Pulmonary artery endothelial cell (primary cell): ENCODE measurements around the gene ANKRD24. TPM values are rescaled to one million over a fixed set of nuclear protein-coding genes. Genes with fewer than 3 reads are reported as not detected.
"Not testable (repeated sequence)": the region's sequence is repeated elsewhere in the genome, so short reads cannot be mapped to it uniquely, and the experiment has no call there.

Experiments
- DNase-seq: peaks from one replicate; pipeline ENCODE4 v3.0.0-alpha.2; 2011; ENCODE audit warnings: low read depth, low spot score
- total RNA-seq: library from RNA; depleted of rRNA; stranded (reverse); fragments of >200 nt; gene quantifications from 2 replicates; pipeline ENCODE4 v1.2.3, GENCODE V29; 2014

ANKRD24 gene
- total RNA-seq: 0.07 and 0.28 TPM in 2 replicates

DNA sequence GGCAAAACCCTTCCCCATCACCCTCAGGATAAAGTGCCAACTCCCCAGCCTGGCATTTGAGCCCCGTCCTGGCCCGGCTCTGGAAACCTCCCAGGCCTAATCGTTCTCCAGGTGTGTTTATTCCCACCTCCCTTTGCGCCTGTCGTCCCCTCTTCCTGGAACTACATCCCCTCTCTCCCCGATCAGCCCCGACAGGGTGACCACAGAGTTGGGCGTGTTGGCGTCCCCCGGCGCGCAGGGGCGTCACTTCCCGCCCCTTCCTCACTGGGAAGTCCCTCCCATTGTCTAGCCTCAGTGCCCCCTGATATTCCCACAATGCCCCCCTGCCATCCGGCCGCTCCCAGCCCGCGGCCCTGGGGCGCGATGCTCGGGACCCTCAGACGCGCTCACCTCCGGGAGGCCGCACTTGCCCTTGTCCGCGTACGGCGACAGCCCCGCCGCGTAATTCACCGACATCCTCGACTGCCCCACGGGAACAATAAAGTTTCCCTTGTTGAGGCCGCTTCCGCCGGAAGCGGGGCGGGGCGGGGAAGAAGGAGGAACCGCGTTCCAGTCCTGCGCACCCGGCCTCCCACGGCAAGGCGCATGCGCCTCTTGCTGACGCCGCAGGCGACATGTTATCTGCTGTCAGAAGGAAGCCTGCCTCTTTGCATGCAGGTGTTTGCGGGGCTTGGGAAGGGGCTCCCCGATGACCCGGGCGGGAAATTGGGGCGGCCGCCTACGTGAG is at the start of gene ANKRD24, which contains the start of gene SIRT6:
Gene ANKRD24, plus strand, starts transcription at position 606 of the 727 bp plus-strand sequence. CDS start 3,737 bp downstream, outside the sequence.
Gene SIRT6, minus strand, starts transcription at position 480 of the 727 bp plus-strand sequence. Its CDS starts 24 bp downstream, at position 456.
- DNase-seq: peak; percentile 83

DNA sequence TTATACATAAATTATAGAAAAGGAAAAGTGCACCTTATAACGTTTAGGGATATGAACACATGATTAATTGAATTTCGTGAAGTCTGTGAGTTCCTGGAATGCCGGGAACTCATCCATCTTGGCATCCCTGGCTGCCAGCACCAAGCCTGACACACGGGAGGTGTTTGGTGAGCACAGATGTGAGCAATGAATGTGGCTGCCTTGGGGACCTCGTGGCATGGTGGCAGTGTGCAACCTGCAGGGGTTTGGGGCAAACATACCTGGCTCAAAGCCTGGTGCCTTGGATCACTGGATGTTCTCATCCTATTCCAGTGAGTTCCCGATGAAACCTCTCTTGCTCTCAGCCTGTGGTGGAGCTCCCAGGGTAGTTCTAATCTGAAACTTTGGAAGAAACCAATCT is 48.1 kb upstream of the ANKRD24 start:
- DNase-seq: no peak

DNA sequence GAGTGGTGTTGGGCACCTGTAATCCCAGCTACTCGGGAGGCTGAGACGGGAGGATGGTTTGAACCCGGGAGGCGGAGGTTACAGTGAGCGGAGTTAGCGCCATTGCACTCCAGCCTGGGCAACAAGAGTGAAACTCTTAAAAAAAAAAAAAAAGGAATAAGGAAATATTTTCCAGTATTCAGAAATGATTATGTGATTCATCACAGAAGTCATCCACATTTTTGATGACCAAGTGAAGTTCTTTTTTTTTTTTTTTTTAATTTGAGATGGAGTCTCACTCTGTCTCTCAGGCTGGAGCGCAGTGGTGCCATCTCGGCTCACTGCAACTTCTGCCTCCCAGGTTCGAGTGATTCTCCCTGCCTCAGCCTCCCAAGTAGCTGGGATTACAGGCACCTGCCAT is 47.1 kb upstream of the ANKRD24 start:
- DNase-seq: not testable (repeated sequence)

DNA sequence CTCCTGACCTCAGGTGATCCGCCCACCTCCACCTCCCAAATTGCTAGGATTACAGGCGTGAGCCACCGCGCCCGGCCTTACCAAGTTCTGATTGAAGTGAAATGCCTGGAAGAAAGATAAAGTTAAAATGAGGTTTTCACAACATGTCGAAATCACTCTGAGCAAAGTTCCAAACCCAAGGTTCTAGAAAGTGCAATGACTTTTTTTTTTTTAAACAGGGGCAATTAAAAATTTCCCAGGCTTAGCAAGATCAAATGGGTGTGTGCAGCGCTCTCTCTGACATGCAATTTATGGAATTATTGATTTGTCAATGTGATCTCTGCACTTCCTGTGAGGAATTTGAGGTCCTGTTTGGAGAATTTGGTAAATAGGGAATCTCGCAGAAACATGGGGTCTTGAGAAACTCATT is 45.8 kb upstream of the ANKRD24 start:
- no peak for DNase-seq

- DNase-seq: no peak
Observed at GRCh38 chr19:4138445-4138844, 44.0 kb upstream of the ANKRD24 start.

- DNase-seq: no peak
Observed at GRCh38 chr19:4139614-4140236, 42.8 kb upstream of the ANKRD24 start.

- peak; percentile 17 for DNase-seq
Observed at GRCh38 chr19:4140237-4140711, 42.2 kb upstream of the ANKRD24 start.

GRCh38 chr19:4142916-4143315 is 39.6 kb upstream of the ANKRD24 start:
- DNase-seq: not testable (repeated sequence)

- DNase-seq: no peak
Observed at GRCh38 chr19:4144666-4145249, 37.7 kb upstream of the ANKRD24 start.

DNA sequence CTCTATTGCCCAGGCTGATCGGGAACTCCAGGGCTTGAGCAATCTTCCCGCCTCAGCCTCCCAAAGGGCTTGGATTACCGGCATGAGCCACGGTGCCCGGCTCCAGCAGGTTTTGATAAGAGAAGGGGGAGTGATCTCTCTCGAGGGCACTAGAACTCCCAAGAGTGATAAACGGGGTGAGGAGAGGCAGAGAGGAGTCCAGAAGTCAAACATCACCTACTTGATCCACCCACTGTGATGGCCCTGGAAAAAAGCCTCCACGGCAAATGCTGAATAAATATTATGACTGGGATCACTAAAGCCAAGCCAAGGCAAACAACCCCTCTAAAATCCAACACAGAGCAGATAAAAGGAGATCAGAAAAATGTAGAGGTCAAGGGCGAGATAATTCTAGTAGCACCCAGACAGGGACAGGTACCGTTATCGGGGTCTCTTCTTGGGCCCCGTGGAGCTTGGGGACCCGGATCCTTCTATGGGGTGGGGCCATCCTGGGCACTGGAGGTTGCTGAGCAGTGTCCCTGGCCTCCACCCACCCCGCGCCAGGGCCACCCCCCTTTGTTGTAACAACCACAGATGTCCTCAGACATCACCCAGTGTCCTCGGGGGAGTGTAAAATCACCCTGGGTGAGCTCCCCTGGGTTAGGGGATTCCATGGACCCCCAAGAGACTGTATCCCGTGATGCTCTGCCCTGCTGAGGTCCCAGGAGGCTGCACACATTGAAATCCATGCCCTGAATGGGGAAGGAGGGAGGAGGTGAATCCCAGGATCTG is 32.8 kb upstream of the ANKRD24 start:
- no peak for DNase-seq

GRCh38 chr19:4151623-4152022 is 30.9 kb upstream of the ANKRD24 start:
- no peak for DNase-seq

- DNase-seq: no peak
Observed at GRCh38 chr19:4152241-4152998, 30.1 kb upstream of the ANKRD24 start.

DNA sequence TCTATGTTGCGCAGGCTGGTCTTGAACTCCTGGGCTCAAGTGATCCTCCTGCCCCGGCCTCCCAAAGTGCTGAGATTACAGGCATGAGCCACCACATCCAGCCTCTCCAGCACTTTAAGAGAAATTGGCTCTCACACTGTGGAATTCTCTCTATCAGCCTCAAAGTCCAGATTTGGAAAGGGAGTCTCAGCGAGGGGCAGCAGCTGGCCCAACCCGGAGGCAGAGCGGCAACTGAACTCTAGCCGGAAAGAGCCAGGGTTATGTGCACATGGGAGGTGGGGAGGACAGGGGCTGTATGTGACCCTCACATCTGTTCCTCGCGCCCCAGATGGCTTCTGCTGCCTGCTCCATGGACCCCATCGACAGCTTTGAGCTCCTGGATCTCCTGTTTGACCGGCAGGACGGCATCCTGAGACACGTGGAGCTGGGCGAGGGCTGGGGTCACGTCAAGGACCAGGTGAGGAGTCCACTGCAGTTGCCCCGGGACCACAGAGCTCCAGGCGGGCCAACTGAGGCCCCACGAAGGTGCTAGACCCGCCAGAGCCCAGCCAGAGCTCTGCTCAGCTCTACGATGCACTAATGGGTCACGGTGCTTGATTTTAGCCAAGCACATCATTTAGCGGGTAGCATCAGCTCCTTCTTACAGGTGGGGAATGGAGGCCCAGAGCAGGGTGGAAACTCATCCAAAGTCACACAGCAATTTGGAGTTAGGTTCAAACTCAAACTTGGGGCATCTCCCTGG is 27.7 kb upstream of the ANKRD24 start:
- no peak for DNase-seq

- no peak for DNase-seq
Observed at GRCh38 chr19:4157164-4157563, 25.3 kb upstream of the ANKRD24 start.

DNA sequence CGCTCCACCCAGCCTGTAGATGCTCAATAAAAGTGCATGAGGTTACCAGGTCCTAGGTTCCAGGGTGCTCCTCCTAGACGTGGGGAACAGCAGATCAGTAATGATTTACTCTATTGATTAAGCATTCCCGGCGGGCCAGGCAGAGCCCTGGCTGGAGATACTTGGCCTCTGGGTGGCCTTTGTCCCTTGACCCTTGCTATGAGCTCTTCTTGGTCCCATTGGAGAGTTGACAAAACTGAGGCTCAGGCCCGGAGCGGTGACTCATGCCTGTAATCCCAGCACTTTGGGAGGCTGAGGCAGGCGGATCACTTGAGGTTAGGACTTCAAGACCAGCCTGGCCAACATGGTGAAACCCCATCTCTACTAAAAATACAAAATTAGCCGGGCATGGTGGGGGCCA is 24.5 kb upstream of the ANKRD24 start:
- DNase-seq: not testable (repeated sequence)

- DNase-seq: no peak
Observed at GRCh38 chr19:4161415-4162077, 20.9 kb upstream of the ANKRD24 start.

- DNase-seq: no peak
Observed at GRCh38 chr19:4164262-4164661, 18.2 kb upstream of the ANKRD24 start.

GRCh38 chr19:4171676-4172075 is 10.8 kb upstream of the ANKRD24 start:
- DNase-seq: no peak

DNA sequence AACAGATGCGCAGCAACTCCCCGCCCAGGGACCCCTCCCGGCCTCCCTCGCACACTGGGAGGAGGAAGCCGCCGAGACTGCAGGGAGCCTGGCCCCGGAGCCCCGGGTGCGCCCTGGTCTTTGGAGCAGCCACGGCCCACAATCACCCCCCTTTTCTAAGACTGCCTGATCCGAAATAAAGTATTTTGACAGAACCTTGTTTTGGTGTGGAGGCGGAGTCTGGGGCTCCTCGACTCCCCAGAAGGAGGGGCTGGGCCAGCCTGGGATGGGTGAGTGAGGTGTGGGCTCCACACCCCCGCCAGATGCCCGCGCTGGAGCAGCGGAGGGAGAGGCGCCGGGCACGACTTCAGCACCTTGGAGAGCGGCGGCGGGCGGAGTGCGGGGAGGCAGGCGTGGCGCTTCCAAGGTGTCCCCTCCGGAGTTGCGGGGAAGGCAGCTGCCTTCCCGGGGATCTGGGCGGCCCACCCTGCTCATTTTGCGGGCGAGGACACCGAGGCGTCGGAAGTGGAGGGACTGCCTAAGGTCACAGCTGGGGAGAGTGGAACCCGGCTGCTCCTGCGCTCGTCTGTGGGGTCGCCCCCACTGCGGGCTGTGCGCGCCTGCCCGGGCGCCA is 9.5 kb upstream of the ANKRD24 start:
- DNase-seq: no peak
